PC-9 (cell line): Measurements from ENCODE around the gene HMGCL.

ENCODE experiments used
- CTCF ChIP-seq: fragments of 200-600 bp; sonication (generic); conservative IDR thresholded peaks from 2 replicates; pipeline ENCODE4 v1.6.1; 2017; ENCODE audit warnings: mixed run types, antibody characterized with exemption, mild to moderate bottlenecking, moderate library complexity
- EZH2 ChIP-seq: fragments of 200-600 bp; sonication (generic); IDR thresholded peaks from 2 replicates; pipeline ENCODE4 v1.8.0; 2017; ENCODE audit warnings: antibody characterized with exemption, low read depth

- TF ChIP-seq CTCF: no peak
- no peak for TF ChIP-seq EZH2
Measured at GRCh38 chr1:23793861-23794731, 31.1 kb downstream of the HMGCL start.
